ENCODE measurements around the gene GINS3.

DNA sequence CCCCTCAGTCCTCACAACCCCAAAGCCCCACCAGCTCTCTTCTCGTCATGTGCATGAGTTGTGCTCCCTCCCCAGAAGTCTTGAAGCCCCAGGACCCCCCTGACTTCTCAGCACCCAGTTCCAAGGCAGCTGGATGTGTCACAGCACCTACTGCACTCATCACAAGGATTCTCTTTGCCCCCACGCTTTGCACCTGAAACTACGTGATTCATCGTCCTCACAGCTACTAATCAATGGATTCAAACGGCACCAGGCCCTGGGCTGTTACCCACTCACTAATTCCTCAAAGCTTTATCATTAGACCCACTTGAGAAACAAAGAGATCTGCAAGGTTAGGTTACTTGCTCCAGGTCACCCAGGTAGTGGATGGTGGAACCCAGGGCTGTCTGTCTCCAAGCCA, 62.6 kb downstream of the GINS3 start:
- TF ChIP-seq, protein P1, sequence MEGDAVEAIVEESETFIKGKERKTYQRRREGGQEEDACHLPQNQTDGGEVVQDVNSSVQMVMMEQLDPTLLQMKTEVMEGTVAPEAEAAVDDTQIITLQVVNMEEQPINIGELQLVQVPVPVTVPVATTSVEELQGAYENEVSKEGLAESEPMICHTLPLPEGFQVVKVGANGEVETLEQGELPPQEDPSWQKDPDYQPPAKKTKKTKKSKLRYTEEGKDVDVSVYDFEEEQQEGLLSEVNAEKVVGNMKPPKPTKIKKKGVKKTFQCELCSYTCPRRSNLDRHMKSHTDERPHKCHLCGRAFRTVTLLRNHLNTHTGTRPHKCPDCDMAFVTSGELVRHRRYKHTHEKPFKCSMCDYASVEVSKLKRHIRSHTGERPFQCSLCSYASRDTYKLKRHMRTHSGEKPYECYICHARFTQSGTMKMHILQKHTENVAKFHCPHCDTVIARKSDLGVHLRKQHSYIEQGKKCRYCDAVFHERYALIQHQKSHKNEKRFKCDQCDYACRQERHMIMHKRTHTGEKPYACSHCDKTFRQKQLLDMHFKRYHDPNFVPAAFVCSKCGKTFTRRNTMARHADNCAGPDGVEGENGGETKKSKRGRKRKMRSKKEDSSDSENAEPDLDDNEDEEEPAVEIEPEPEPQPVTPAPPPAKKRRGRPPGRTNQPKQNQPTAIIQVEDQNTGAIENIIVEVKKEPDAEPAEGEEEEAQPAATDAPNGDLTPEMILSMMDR (IDR thresholded peaks at IDR 0.05), result no peak
- TF ChIP-seq POLR2A (IDR thresholded peaks at IDR 0.05), result no peak
